Measurements from ENCODE around the gene SUSD6.
"Not testable (repeated sequence)": the region's sequence is repeated elsewhere in the genome, so short reads cannot be mapped to it uniquely, and the experiment has no call there.

The SUSD6 gene

GRCh38 chr14:69647642-69648041 lies 36.2 kb downstream of the SUSD6 start:
- peaks cover 95% of the 10 kb centered on the region for H3K4me1 Mint-ChIP-seq
- not testable (repeated sequence) for H3K27me3 Mint-ChIP-seq, H3K9me3 Mint-ChIP-seq, H3K4me3 Mint-ChIP-seq
- peaks cover 12% of the 10 kb centered on the region for H3K36me3 Mint-ChIP-seq
- H3K27ac Mint-ChIP-seq = peak overlapping the region; percentile 56

GRCh38 chr14:69648480-69649451 lies 37.4 kb downstream of the SUSD6 start:
- Mint-ChIP-seq H3K27me3 (no peaks in the 10 kb centered on the region), H3K4me3 (no peak overlapping the region), H3K9me3 (no peaks in the 10 kb centered on the region)

GRCh38 chr14:69650948-69651369 lies 39.6 kb downstream of the SUSD6 start:
- H3K27ac Mint-ChIP-seq = peak overlapping the region; percentile 95
- H3K4me1 Mint-ChIP-seq = peaks cover 93% of the 10 kb centered on the region
- peak overlapping the region; percentile 61 for H3K4me3 Mint-ChIP-seq
- no peaks in the 10 kb centered on the region for H3K27me3 Mint-ChIP-seq
- peaks cover 7% of the 10 kb centered on the region for H3K36me3 Mint-ChIP-seq
- H3K9me3 Mint-ChIP-seq = no peaks in the 10 kb centered on the region

More at GRCh38 chr14:69648480-69649451, 37.4 kb downstream of the SUSD6 start:
- H3K36me3 Mint-ChIP-seq = peaks cover 12% of the 10 kb centered on the region
- peaks cover 95% of the 10 kb centered on the region for H3K4me1 Mint-ChIP-seq
- H3K27ac Mint-ChIP-seq = peak overlapping the region; percentile 64

GRCh38 chr14:69651664-69652063 lies 40.3 kb downstream of the SUSD6 start:
- peak overlapping the region; percentile 61 for H3K4me3 Mint-ChIP-seq
- peaks cover 95% of the 10 kb centered on the region for H3K4me1 Mint-ChIP-seq
- H3K27ac Mint-ChIP-seq = peak overlapping the region; percentile 95
- H3K9me3 Mint-ChIP-seq = no peaks in the 10 kb centered on the region
- peaks cover 2% of the 10 kb centered on the region for H3K36me3 Mint-ChIP-seq
- no peaks in the 10 kb centered on the region for H3K27me3 Mint-ChIP-seq

- Mint-ChIP-seq H3K9me3 (no peaks in the 10 kb centered on the region), H3K4me3 (peak overlapping the region; percentile 37), H3K27me3 (no peaks in the 10 kb centered on the region), H3K4me1 (peaks cover 97% of the 10 kb centered on the region), H3K36me3 (peaks cover 4% of the 10 kb centered on the region), H3K27ac (peak overlapping the region; percentile 73)
These were observed 41.7 kb downstream of the SUSD6 start for GRCh38 chr14:69652942-69653684.

GRCh38 chr14:69654116-69654515 lies 42.7 kb downstream of the SUSD6 start:
- H3K27ac Mint-ChIP-seq = peak overlapping the region; percentile 92
- H3K36me3 Mint-ChIP-seq = peaks cover 10% of the 10 kb centered on the region
- H3K9me3 Mint-ChIP-seq = no peaks in the 10 kb centered on the region
- H3K4me3 Mint-ChIP-seq = peak overlapping the region; percentile 11
- H3K27me3 Mint-ChIP-seq = no peaks in the 10 kb centered on the region
- peaks cover 97% of the 10 kb centered on the region for H3K4me1 Mint-ChIP-seq

- H3K4me3 Mint-ChIP-seq = no peak overlapping the region
- no peaks in the 10 kb centered on the region for H3K27me3 Mint-ChIP-seq
- peak overlapping the region; percentile 91 for H3K27ac Mint-ChIP-seq
- no peaks in the 10 kb centered on the region for H3K9me3 Mint-ChIP-seq
- peaks cover 24% of the 10 kb centered on the region for H3K36me3 Mint-ChIP-seq
- H3K4me1 Mint-ChIP-seq = peaks cover 97% of the 10 kb centered on the region
These were observed 46.6 kb downstream of the SUSD6 start for GRCh38 chr14:69657950-69658355.

GRCh38 chr14:69658664-69659261 lies 47.4 kb downstream of the SUSD6 start:
- Mint-ChIP-seq H3K9me3 (no peaks in the 10 kb centered on the region), H3K27me3 (no peaks in the 10 kb centered on the region), H3K4me3 (no peak overlapping the region), H3K27ac (peak overlapping the region; percentile 72), H3K36me3 (peaks cover 24% of the 10 kb centered on the region), H3K4me1 (peaks cover 97% of the 10 kb centered on the region)

GRCh38 chr14:69660344-69661193 lies 49.2 kb downstream of the SUSD6 start:
- peaks cover 31% of the 10 kb centered on the region for H3K36me3 Mint-ChIP-seq
- H3K4me3 Mint-ChIP-seq = peak overlapping the region; percentile 5
- peak overlapping the region; percentile 86 for H3K27ac Mint-ChIP-seq
- no peaks in the 10 kb centered on the region for H3K27me3 Mint-ChIP-seq
- no peaks in the 10 kb centered on the region for H3K9me3 Mint-ChIP-seq
- H3K4me1 Mint-ChIP-seq = peaks cover 98% of the 10 kb centered on the region

- peak overlapping the region; percentile 90 for H3K27ac Mint-ChIP-seq
These were observed 49.8 kb downstream of the SUSD6 start for GRCh38 chr14:69661194-69661537.

GRCh38 chr14:69662636-69663299 lies 51.4 kb downstream of the SUSD6 start:
- Mint-ChIP-seq H3K27ac (peak overlapping the region; percentile 46), H3K9me3 (no peaks in the 10 kb centered on the region), H3K4me3 (no peak overlapping the region), H3K27me3 (no peaks in the 10 kb centered on the region), H3K36me3 (peaks cover 40% of the 10 kb centered on the region), H3K4me1 (peaks cover 97% of the 10 kb centered on the region)

More at GRCh38 chr14:69661194-69661537, 49.8 kb downstream of the SUSD6 start:
- peaks cover 98% of the 10 kb centered on the region for H3K4me1 Mint-ChIP-seq
- no peaks in the 10 kb centered on the region for H3K27me3 Mint-ChIP-seq
- H3K36me3 Mint-ChIP-seq = peaks cover 33% of the 10 kb centered on the region
- no peak overlapping the region for H3K4me3 Mint-ChIP-seq
- H3K9me3 Mint-ChIP-seq = no peaks in the 10 kb centered on the region

- H3K27ac Mint-ChIP-seq = peak overlapping the region; percentile 38
These were observed 51.9 kb downstream of the SUSD6 start for GRCh38 chr14:69663300-69663643.

GRCh38 chr14:69664265-69664664 lies 52.9 kb downstream of the SUSD6 start:
- Mint-ChIP-seq H3K36me3 (peaks cover 32% of the 10 kb centered on the region), H3K27me3 (no peaks in the 10 kb centered on the region), H3K4me3 (no peak overlapping the region), H3K27ac (peak overlapping the region; percentile 79), H3K9me3 (no peaks in the 10 kb centered on the region), H3K4me1 (peaks cover 97% of the 10 kb centered on the region)

More at GRCh38 chr14:69663300-69663643, 51.9 kb downstream of the SUSD6 start:
- Mint-ChIP-seq H3K4me3 (no peak overlapping the region), H3K4me1 (peaks cover 97% of the 10 kb centered on the region), H3K9me3 (no peaks in the 10 kb centered on the region), H3K27me3 (no peaks in the 10 kb centered on the region), H3K36me3 (peaks cover 37% of the 10 kb centered on the region)

GRCh38 chr14:69664865-69665526 lies 53.6 kb downstream of the SUSD6 start:
- H3K36me3 Mint-ChIP-seq = peaks cover 31% of the 10 kb centered on the region
- H3K27ac Mint-ChIP-seq = peak overlapping the region; percentile 85
- H3K4me3 Mint-ChIP-seq = no peak overlapping the region
- H3K4me1 Mint-ChIP-seq = peaks cover 98% of the 10 kb centered on the region
- H3K27me3 Mint-ChIP-seq = no peaks in the 10 kb centered on the region
- H3K9me3 Mint-ChIP-seq = no peaks in the 10 kb centered on the region
